Left ventricle myocardium superior (tissue), 1 donor: ENCODE results near the gene ARHGAP9. TPM values are rescaled to one million over a fixed set of nuclear protein-coding genes. Genes with fewer than 3 reads are reported as not detected.
A peak's percentile ranks its signal among the peaks of the same experiment; 100 is the strongest.
"Not testable (repeated sequence)": the region's sequence is repeated elsewhere in the genome, so short reads cannot be mapped to it uniquely, and the experiment has no call there.

ENCODE experiments used
- ATAC-seq: fragments of 200-7000 bp; cut with Tn5 transposase; one replicate; pipeline ENCODE4 v1.9.1; 2020; ENCODE audit warnings: mild to moderate bottlenecking, moderate library complexity
- DNase-seq: peaks from one replicate; pipeline ENCODE4 v3.0.0-alpha.2; 2020
- intact Hi-C: fragments of 100-400 bp; cut with micrococcal nuclease; formaldehyde crosslinking; loops from one replicate; pipeline ENCODE4 v1.11.0; 2022
- total RNA-seq: library from RNA; stranded (reverse); fragmentation: NEBNext Ultra II Directional; extraction: Animal tissue kit (Norgen Biotek cat#: 25700); gene quantifications from one replicate; pipeline ENCODE4 v1.2.1, GENCODE V29; 2021
- donor health status: DM: no; HTN: yes; CAD: no; lungs with severe emphysema.

ARHGAP9 gene
- total RNA-seq, 1 donor from 2014 or later: 5.7 TPM

- no peak for ATAC-seq
- no peak for DNase-seq
- intact Hi-C loops: loop anchor here (5.0 kb wide), 1 partner anchor 143 kb away; no protein-coding TSS in a partner anchor
Observed at GRCh38 chr12:57450057-57450456, 29.6 kb downstream of the ARHGAP9 start.

GRCh38 chr12:57449375-57449774, 30.3 kb downstream of the ARHGAP9 start:
- ATAC-seq (no peak), DNase-seq (no peak)
- intact Hi-C loops: no loop called here

GRCh38 chr12:57448669-57449068, 31.0 kb downstream of the ARHGAP9 start:
- DNase-seq: no peak
- intact Hi-C loops: no loop called here
- no peak for ATAC-seq

- intact Hi-C loops: no loop called here
- ATAC-seq (no peak), DNase-seq (no peak)
Observed at GRCh38 chr12:57446292-57446960, 33.2 kb downstream of the ARHGAP9 start.

- no peak for ATAC-seq
- intact Hi-C loops: no loop called here
- no peak for DNase-seq
Observed at GRCh38 chr12:57444744-57445143, 34.9 kb downstream of the ARHGAP9 start.

GRCh38 chr12:57444337-57444736, 35.3 kb downstream of the ARHGAP9 start:
- ATAC-seq, intact Hi-C loops, DNase-seq: not testable (repeated sequence)

- ATAC-seq (no peak), DNase-seq (no peak)
- intact Hi-C loops: no loop called here
Observed at GRCh38 chr12:57441846-57442427, 37.7 kb downstream of the ARHGAP9 start.

GRCh38 chr12:57441393-57441792, 38.3 kb downstream of the ARHGAP9 start:
- intact Hi-C loops, ATAC-seq, DNase-seq: not testable (repeated sequence)

- ATAC-seq (no peak), DNase-seq (no peak)
- intact Hi-C loops: no loop called here
Observed at GRCh38 chr12:57439762-57440266, 39.9 kb downstream of the ARHGAP9 start.

GRCh38 chr12:57438400-57438799, 41.3 kb downstream of the ARHGAP9 start:
- DNase-seq: no peak
- no peak for ATAC-seq
- intact Hi-C loops: no loop called here

- no peak for ATAC-seq
- intact Hi-C loops: no loop called here
- no peak for DNase-seq
Observed at GRCh38 chr12:57435293-57435692, 44.4 kb downstream of the ARHGAP9 start.

GRCh38 chr12:57434517-57435223, 45.0 kb downstream of the ARHGAP9 start, which contains the start of gene INHBC:
Gene INHBC, plus strand, starts transcription at chr12:57434784. Its CDS starts 103 bp downstream, at chr12:57434887.
- no peak for DNase-seq
- intact Hi-C loops: no loop called here
- ATAC-seq: no peak

GRCh38 chr12:57433370-57433769, 46.3 kb downstream of the ARHGAP9 start:
- ATAC-seq: no peak
- no peak for DNase-seq
- intact Hi-C loops: no loop called here

- ATAC-seq (no peak), DNase-seq (no peak)
- intact Hi-C loops: no loop called here
Observed at GRCh38 chr12:57431654-57432188, 47.9 kb downstream of the ARHGAP9 start.

- intact Hi-C loops: no loop called here
- peak; percentile 98 for ATAC-seq
Observed at GRCh38 chr12:57430931-57431566, 48.6 kb downstream of the ARHGAP9 start, which contains the start of gene R3HDM2. Gene R3HDM2, minus strand, starts transcription at chr12:57431043. Its CDS starts 120,615 bp downstream, at chr12:57310428.

GRCh38 chr12:57430112-57430930, 49.3 kb downstream of the ARHGAP9 start:
- ATAC-seq (peak; percentile 79), DNase-seq (peak; percentile 75)
- intact Hi-C loops: no loop called here

More at GRCh38 chr12:57430931-57431566, 48.6 kb downstream of the ARHGAP9 start, which contains the start of gene R3HDM2:
- peak; percentile 98 for DNase-seq

GRCh38 chr12:57429473-57430111, 50.1 kb downstream of the ARHGAP9 start:
- ATAC-seq: no peak
- no peak for DNase-seq
- intact Hi-C loops: no loop called here

GRCh38 chr12:57428965-57429364, 50.7 kb downstream of the ARHGAP9 start:
- ATAC-seq (no peak), DNase-seq (no peak)
- intact Hi-C loops: no loop called here
